GM19463 (cell line): ENCODE measurements around the gene AUTS2.

Experiments used
- ATAC-seq: cut with Tn5 transposase; IDR thresholded peaks from one replicate; pipeline ENCODE4 v1.9.1; 2021; ENCODE audit warnings: mild to moderate bottlenecking, moderate library complexity; ENCODE audit not compliant: unreplicated experiment

AUTS2 gene

GRCh38 chr7:70044064-70044463 lies 445.8 kb downstream of the AUTS2 start:
- ATAC-seq = no peak

- ATAC-seq = no peak
These were observed 446.2 kb downstream of the AUTS2 start for GRCh38 chr7:70044525-70044924.

GRCh38 chr7:70044981-70045380 lies 446.7 kb downstream of the AUTS2 start:
- ATAC-seq = no peak

GRCh38 chr7:70047384-70047783 lies 449.1 kb downstream of the AUTS2 start:
- no peak for ATAC-seq

GRCh38 chr7:70047891-70048448 lies 449.7 kb downstream of the AUTS2 start:
- ATAC-seq = no peak

- ATAC-seq = no peak
These were observed 453.5 kb downstream of the AUTS2 start for GRCh38 chr7:70051726-70052125.

GRCh38 chr7:70052691-70053090 lies 454.4 kb downstream of the AUTS2 start:
- ATAC-seq = no peak

- ATAC-seq = no peak
These were observed 455.1 kb downstream of the AUTS2 start for GRCh38 chr7:70053421-70053820.

GRCh38 chr7:70053989-70054388 lies 455.7 kb downstream of the AUTS2 start:
- no peak for ATAC-seq

- ATAC-seq = no peak
These were observed 458.1 kb downstream of the AUTS2 start for GRCh38 chr7:70056363-70056762.

GRCh38 chr7:70060298-70061068 lies 462.2 kb downstream of the AUTS2 start:
- ATAC-seq = no peak

GRCh38 chr7:70063371-70063770 lies 465.1 kb downstream of the AUTS2 start:
- no peak for ATAC-seq

- ATAC-seq = no peak
These were observed 465.7 kb downstream of the AUTS2 start for GRCh38 chr7:70063927-70064326.

- ATAC-seq = no peak
These were observed 468.6 kb downstream of the AUTS2 start for GRCh38 chr7:70066844-70067243.

GRCh38 chr7:70068531-70068930 lies 470.3 kb downstream of the AUTS2 start:
- no peak for ATAC-seq

- no peak for ATAC-seq
These were observed 471.7 kb downstream of the AUTS2 start for GRCh38 chr7:70069977-70070376.

GRCh38 chr7:70071766-70072165 lies 473.5 kb downstream of the AUTS2 start:
- no peak for ATAC-seq

GRCh38 chr7:70072220-70072619 lies 473.9 kb downstream of the AUTS2 start:
- ATAC-seq = no peak

GRCh38 chr7:70076325-70076724 lies 478.1 kb downstream of the AUTS2 start:
- no peak for ATAC-seq

- ATAC-seq = no peak
These were observed 483.9 kb downstream of the AUTS2 start for GRCh38 chr7:70082099-70082611.

GRCh38 chr7:70091362-70091761 lies 493.1 kb downstream of the AUTS2 start:
- no peak for ATAC-seq
